ENCODE results near the gene OR2A5.
"Not testable (repeated sequence)": the region's sequence is repeated elsewhere in the genome, so short reads cannot be mapped to it uniquely, and the experiment has no call there.

The OR2A5 gene

GRCh38 chr7:144035385-144035784, 13.4 kb upstream of the OR2A5 start:
- DNase-seq: no peak

- DNase-seq: no peak
Observed at GRCh38 chr7:144036302-144036885, 12.4 kb upstream of the OR2A5 start.

- DNase-seq: no peak
Observed at GRCh38 chr7:144037414-144038035, 11.2 kb upstream of the OR2A5 start.

GRCh38 chr7:144038887-144039286, 9.9 kb upstream of the OR2A5 start:
- no peak for DNase-seq

GRCh38 chr7:144049491-144049890, 743 bp downstream of the OR2A5 start:
- DNase-seq: no peak

- no peak for DNase-seq
Observed at GRCh38 chr7:144050093-144050492, 1.3 kb downstream of the OR2A5 start.

- not testable (repeated sequence) for DNase-seq
Observed at GRCh38 chr7:144050884-144051283, 2.1 kb downstream of the OR2A5 start.

GRCh38 chr7:144057954-144058353, 9.2 kb downstream of the OR2A5 start:
- no peak for DNase-seq

GRCh38 chr7:144063710-144064109, 15.0 kb downstream of the OR2A5 start:
- no peak for DNase-seq

GRCh38 chr7:144069511-144069910, 20.8 kb downstream of the OR2A5 start, which contains the start of gene OR2A25:
Gene OR2A25, plus strand, starts transcription at chr7:144069811. Its CDS starts 4,409 bp downstream, at chr7:144074220.
- DNase-seq: no peak

- no peak for DNase-seq
Observed at GRCh38 chr7:144069953-144070352, 21.2 kb downstream of the OR2A5 start.

GRCh38 chr7:144074374-144074773, 25.6 kb downstream of the OR2A5 start:
- DNase-seq: no peak

GRCh38 chr7:144085978-144086377, 37.2 kb downstream of the OR2A5 start, which contains the start of gene OR2A12:
Gene OR2A12, plus strand, starts transcription at chr7:144086278. Its CDS starts 8,830 bp downstream, at chr7:144095108.
- no peak for DNase-seq

- DNase-seq: no peak
Observed at GRCh38 chr7:144086730-144087129, 38.0 kb downstream of the OR2A5 start.

- no peak for DNase-seq
Observed at GRCh38 chr7:144087230-144087629, 38.5 kb downstream of the OR2A5 start.

GRCh38 chr7:144090667-144091066, 41.9 kb downstream of the OR2A5 start:
- DNase-seq: no peak

- DNase-seq: no peak
Observed at GRCh38 chr7:144098776-144099175, 50.0 kb downstream of the OR2A5 start.

- DNase-seq: no peak
Observed at GRCh38 chr7:144100607-144101006, 51.9 kb downstream of the OR2A5 start.

- DNase-seq: no peak
Observed at GRCh38 chr7:144102041-144102440, 53.3 kb downstream of the OR2A5 start.

GRCh38 chr7:144105211-144105610, 56.5 kb downstream of the OR2A5 start:
- DNase-seq: no peak

Measured in fibroblast of skin of right quadriceps (primary cell).